HepG2 (cell line): ENCODE measurements around the gene EHD4. TPM values are rescaled to one million over a fixed set of nuclear protein-coding genes. Genes with fewer than 3 reads are reported as not detected.

Source experiments
- DR1 ChIP-seq: sonication (generic); formaldehyde crosslinking; IDR thresholded peaks from 2 replicates; pipeline ENCODE4 v1.8.0; 2021; ENCODE audit warnings: mild to moderate bottlenecking, missing genetic modification reagents, inconsistent platforms
- HNRNPL ChIP-seq: fragments of 200-400 bp; formaldehyde crosslinking; IDR thresholded peaks from 2 replicates; pipeline ENCODE4 v1.6.1; 2017; ENCODE audit warnings: mild to moderate bottlenecking, low read depth, low read length
- RARA ChIP-seq: IDR thresholded peaks from 2 replicates; pipeline ENCODE4 v1.6.1; 2016; ENCODE audit warnings: missing genetic modification reagents, missing compliant biosample characterization
- ZHX1 ChIP-seq: sonication (generic); formaldehyde crosslinking; IDR thresholded peaks from 2 replicates; pipeline ENCODE4 v1.8.1; 2022; ENCODE audit warnings: low read depth, mild to moderate bottlenecking, missing genetic modification reagents
- ZNF44 ChIP-seq: sonication (generic); formaldehyde crosslinking; IDR thresholded peaks from 2 replicates; pipeline ENCODE4 v1.5.1; 2020; ENCODE audit warnings: mild to moderate bottlenecking, missing genetic modification reagents
- ZNF446 ChIP-seq: sonication (generic); formaldehyde crosslinking; IDR thresholded peaks from 2 replicates; pipeline ENCODE4 v1.5.0; 2020; ENCODE audit warnings: mild to moderate bottlenecking, missing genetic modification reagents
- ZNF574 ChIP-seq: sonication (generic); formaldehyde crosslinking; IDR thresholded peaks from 2 replicates; pipeline ENCODE4 v1.4.0; 2020; ENCODE audit warnings: missing genetic modification reagents
- ZNF777 ChIP-seq: sonication (generic); formaldehyde crosslinking; IDR thresholded peaks from 2 replicates; pipeline ENCODE4 v1.4.0; 2020; ENCODE audit warnings: missing genetic modification reagents
- ZSCAN22 ChIP-seq: sonication (generic); formaldehyde crosslinking; IDR thresholded peaks from 2 replicates; pipeline ENCODE4 v1.4.0; 2020; ENCODE audit warnings: mild to moderate bottlenecking, missing genetic modification reagents
- polyA plus RNA-seq, 8 experiments: library from polyadenylated mRNA; depleted of rRNA in 3 of 8; stranded (reverse) in 7 of 8; unstranded in 1 of 8; fragments of >200 nt; fragmentation: Illumina TruSeq in 4 of 8; extraction: Trizol in 4 of 8; gene quantifications; 2 replicates each; pipeline versions ENCODE4 v1.2.1 to v1.2.3, GENCODE V29; 2011 to 2016; ENCODE audit warnings: low read depth in 4 of 8, missing spikeins in 1 of 8, mixed read lengths in 1 of 8; ENCODE audit not compliant: insufficient read depth in 1 of 8
- total RNA-seq, 5 experiments: library from RNA; depleted of rRNA; stranded (reverse); fragments of >200 nt; fragmentation: Illumina TruSeq; extraction: Trizol; gene quantifications; 2 replicates each; pipeline ENCODE4 v1.2.3, GENCODE V29; 2016; ENCODE audit warnings: low read depth in 1 of 5

EHD4 gene
- total and polyA plus RNA-seq, 2 of the 13 experiments (the other 11 are each of a cell fraction or from before 2014, with no cell fraction given), result 3.1 to 4.8 TPM

GRCh38 chr15:41940441-41940857 lies 31.9 kb downstream of the EHD4 start (continued):
- TF ChIP-seq ZHX1 (CRISPR knock-in tag), result no peak
- TF ChIP-seq ZNF574 (CRISPR knock-in tag), result no peak
- no peak for TF ChIP-seq HNRNPL
- TF ChIP-seq ZNF44 (CRISPR knock-in tag), result no peak
- TF ChIP-seq ZSCAN22 (CRISPR knock-in tag), result no peak
- TF ChIP-seq ZNF777 (CRISPR knock-in tag), result no peak
- TF ChIP-seq RARA (CRISPR knock-in tag), result no peak
- TF ChIP-seq DR1 (CRISPR knock-in tag), result no peak
- no peak for TF ChIP-seq ZNF446 (CRISPR knock-in tag)
